T-helper 2 cell treated with Interferon-gamma antibody and Interleukin-4, amounts not matched to agents 5 μg/mL and 100 μg/mL, for 36 hours (primary cell): Measurements from ENCODE around the gene ZNF552.
A peak's percentile ranks its signal among the peaks of the same experiment; 100 is the strongest.
"Not testable (repeated sequence)": the region's sequence is repeated elsewhere in the genome, so short reads cannot be mapped to it uniquely, and the experiment has no call there.

Experiments
- DNase-seq: peaks from one replicate; pipeline ENCODE4 v3.0.0; 2021; ENCODE audit warnings: low spot score
- H3K27ac Mint-ChIP-seq: one replicate; pipeline ENCODE4 v1.8.0; 2021; ENCODE audit warnings: mild to moderate bottlenecking, mixed read lengths
- H3K27me3 Mint-ChIP-seq: one replicate; pipeline ENCODE4 v1.8.0; 2021; ENCODE audit warnings: low read depth, mixed read lengths
- H3K36me3 Mint-ChIP-seq: one replicate; pipeline ENCODE4 v1.8.0; 2021; ENCODE audit warnings: low read depth, mixed read lengths
- H3K4me1 Mint-ChIP-seq: one replicate; pipeline ENCODE4 v1.8.0; 2021; ENCODE audit warnings: low read depth, mixed read lengths
- H3K4me3 Mint-ChIP-seq: one replicate; pipeline ENCODE4 v1.8.0; 2022; ENCODE audit warnings: mild to moderate bottlenecking, moderate library complexity, mixed read lengths
- H3K9me3 Mint-ChIP-seq: one replicate; pipeline ENCODE4 v1.8.0; 2021; ENCODE audit warnings: mixed read lengths

The ZNF552 gene

DNA sequence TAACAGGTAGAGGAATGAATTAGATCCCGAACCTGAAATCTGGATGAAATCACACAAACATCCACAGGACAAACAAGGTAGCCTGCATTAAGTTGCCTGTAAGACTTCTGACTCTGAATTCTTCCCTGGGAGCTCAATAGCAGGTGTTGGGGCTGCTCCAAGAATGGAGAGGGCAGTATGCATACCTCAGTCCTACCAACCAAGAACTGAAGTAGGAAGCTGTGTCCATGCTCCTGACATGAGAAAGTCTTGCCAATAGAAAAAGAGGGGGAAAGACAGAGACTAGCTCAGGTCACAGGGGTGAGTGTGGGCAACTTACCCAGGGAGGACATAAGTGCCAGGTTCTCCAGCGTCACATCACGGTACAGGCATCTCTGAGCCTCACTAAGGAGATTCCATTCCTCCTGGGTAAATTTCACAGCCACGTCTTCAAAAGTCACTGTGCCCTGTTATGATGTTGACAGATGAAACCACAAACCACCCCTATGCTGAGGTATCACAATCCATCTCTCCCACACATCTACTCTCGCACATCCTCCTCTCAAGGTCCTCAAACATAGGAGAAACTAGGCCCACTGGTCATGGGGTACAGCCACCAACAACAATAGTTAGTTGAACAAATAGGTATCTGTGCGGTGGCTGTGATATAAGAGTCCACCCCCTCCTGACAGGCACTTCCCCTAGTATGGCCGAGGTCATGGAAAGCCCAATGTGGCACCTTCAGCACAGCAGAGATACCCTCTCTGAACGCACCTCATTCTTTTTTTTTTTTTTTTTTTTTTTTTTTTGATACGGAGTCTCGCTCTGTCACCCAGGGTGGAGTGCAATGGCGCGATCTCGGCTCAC is 1.5 kb downstream of the ZNF552 start:
- not testable (repeated sequence) for H3K9me3 Mint-ChIP-seq, H3K27me3 Mint-ChIP-seq
- peaks cover 27% of the 10 kb centered on the region for H3K4me1 Mint-ChIP-seq
- DNase-seq, result peak; percentile 19
- peak overlapping the region; percentile 74 for H3K27ac Mint-ChIP-seq
- peaks cover 38% of the 10 kb centered on the region for H3K36me3 Mint-ChIP-seq
- peak overlapping the region; percentile 80 for H3K4me3 Mint-ChIP-seq

- peaks cover 27% of the 10 kb centered on the region for H3K4me1 Mint-ChIP-seq
- peak; percentile 27 for DNase-seq
- H3K4me3 Mint-ChIP-seq, result peak overlapping the region; percentile 80
- H3K9me3 Mint-ChIP-seq, result no peaks in the 10 kb centered on the region
- H3K27me3 Mint-ChIP-seq, result no peaks in the 10 kb centered on the region
- peaks cover 46% of the 10 kb centered on the region for H3K36me3 Mint-ChIP-seq
- H3K27ac Mint-ChIP-seq, result peak overlapping the region; percentile 42
These were observed 2.5 kb downstream of the ZNF552 start for GRCh38 chr19:57812226-57812625.

DNA sequence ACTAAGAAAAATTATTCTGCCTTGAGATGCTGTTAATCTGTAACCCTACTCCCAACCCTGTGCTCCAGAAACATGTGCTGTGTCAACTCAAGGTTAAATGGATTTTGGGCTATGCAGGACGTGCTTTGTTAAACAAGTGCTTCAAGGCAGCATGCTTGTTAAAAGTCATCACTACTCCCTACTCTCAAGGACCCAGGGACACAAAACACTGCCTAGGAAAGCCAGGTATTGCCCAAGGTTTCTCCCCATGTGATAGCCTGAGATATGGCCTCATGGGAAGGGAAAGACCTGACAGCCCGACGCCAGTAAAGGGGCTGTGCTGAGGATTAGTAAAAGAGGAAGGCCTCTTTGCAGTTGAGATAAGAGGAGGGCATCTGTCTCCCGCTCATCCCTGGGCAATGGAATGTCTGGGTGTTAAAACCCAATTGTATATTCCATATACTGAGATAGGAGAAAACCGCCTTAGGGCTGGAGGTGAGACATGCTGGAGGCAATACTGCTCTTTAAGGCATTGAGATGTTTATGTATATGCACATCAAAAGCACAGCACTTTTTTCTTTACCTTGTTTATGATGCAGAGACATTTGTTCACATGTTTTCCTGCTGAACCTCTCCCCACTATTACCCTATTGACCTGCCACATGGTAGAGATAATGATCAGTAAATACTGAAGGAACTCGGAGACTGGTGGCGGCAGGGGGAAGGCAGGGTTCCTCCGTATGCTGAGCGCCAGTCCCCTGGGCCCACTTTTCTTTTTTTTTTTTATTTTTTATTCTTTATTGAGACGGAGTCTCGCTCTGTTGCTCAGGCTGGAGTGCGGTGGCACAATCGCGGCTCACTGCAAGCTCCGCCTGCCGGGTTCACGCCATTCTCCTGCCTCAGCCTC is 4.1 kb downstream of the ZNF552 start:
- not testable (repeated sequence) for DNase-seq, H3K27me3 Mint-ChIP-seq, H3K27ac Mint-ChIP-seq, H3K4me3 Mint-ChIP-seq, H3K9me3 Mint-ChIP-seq
- Mint-ChIP-seq H3K4me1 (peaks cover 25% of the 10 kb centered on the region), H3K36me3 (peaks cover 51% of the 10 kb centered on the region)

- DNase-seq, result no peak
- H3K9me3 Mint-ChIP-seq, result no peaks in the 10 kb centered on the region
- no peak overlapping the region for H3K27ac Mint-ChIP-seq
- H3K27me3 Mint-ChIP-seq, result no peaks in the 10 kb centered on the region
- H3K4me1 Mint-ChIP-seq, result peaks cover 15% of the 10 kb centered on the region
- H3K4me3 Mint-ChIP-seq, result no peak overlapping the region
- H3K36me3 Mint-ChIP-seq, result peaks cover 62% of the 10 kb centered on the region
These were observed 7.2 kb downstream of the ZNF552 start for GRCh38 chr19:57807541-57807940.

DNA sequence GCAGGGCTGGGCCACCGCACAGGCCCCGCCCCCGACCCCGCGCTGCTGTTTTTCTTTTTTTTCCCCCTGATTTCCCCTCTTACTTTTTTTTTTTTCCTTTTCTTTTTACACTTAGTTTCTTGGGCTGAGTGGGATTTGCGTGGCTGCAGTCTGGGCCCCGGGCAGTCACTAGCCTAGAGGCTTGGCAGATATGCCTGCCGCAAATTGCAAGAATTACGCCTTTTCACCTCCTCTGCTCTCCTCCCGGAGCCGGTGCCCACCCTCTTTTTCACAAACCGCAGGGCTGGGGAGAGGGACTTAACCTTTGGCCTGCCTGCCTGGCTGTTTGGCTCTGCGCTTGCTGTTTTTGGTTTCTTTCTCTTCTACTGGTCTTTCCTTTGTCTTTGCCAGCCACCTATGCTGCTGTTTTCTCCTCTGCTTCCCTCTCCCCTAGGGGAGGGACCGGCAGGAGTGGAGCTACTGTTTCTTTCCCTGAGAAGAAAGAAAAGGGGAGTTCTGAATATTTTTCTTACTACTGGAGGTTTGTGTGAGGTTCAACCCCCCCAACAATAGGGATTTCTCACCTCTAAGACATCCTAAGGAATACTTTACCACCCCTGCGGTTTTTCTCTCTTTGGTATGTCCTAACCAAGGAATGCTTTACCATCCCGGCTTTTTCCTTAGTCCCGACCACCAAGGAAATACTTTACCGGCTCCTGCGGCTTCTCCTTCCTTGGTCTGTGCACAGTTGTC is 11.0 kb downstream of the ZNF552 start:
- Mint-ChIP-seq H3K27me3 (no peaks in the 10 kb centered on the region), H3K36me3 (peaks cover 49% of the 10 kb centered on the region), H3K4me3 (peak overlapping the region; percentile 47), H3K27ac (no peak overlapping the region), H3K4me1 (peaks cover 13% of the 10 kb centered on the region), H3K9me3 (peaks cover 4% of the 10 kb centered on the region)
- DNase-seq, result no peak

- peaks cover 13% of the 10 kb centered on the region for H3K4me1 Mint-ChIP-seq
- peaks cover 4% of the 10 kb centered on the region for H3K9me3 Mint-ChIP-seq
- no peak overlapping the region for H3K27ac Mint-ChIP-seq
- peak overlapping the region; percentile 47 for H3K4me3 Mint-ChIP-seq
- H3K27me3 Mint-ChIP-seq, result no peaks in the 10 kb centered on the region
- no peak for DNase-seq
- H3K36me3 Mint-ChIP-seq, result peaks cover 45% of the 10 kb centered on the region
These were observed 11.5 kb downstream of the ZNF552 start for GRCh38 chr19:57803265-57803593.

- no peak for DNase-seq
- Mint-ChIP-seq H3K4me1 (peaks cover 13% of the 10 kb centered on the region), H3K27ac (no peak overlapping the region), H3K9me3 (peaks cover 4% of the 10 kb centered on the region), H3K4me3 (no peak overlapping the region), H3K36me3 (peaks cover 37% of the 10 kb centered on the region), H3K27me3 (no peaks in the 10 kb centered on the region)
These were observed 12.4 kb downstream of the ZNF552 start for GRCh38 chr19:57802269-57802668.

DNA sequence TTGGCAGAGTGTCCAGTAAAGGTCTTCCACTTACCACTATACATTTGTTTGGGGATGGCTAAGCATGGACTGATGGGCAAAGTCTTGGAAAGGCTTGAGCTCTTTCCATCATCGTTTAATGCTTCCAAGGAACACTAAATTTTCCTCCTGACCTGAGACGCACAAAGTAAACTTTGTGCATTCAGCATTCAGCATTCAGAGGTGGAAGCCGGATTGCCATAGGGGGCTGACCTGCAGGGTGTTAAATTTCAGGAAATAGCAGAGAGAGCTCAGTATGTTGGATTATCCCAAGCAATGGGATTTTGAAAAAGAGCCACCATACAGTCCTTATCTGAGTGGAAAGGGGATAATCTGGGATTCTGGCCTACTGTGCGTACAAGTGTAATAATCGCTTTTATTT is 14.0 kb downstream of the ZNF552 start:
- no peaks in the 10 kb centered on the region for H3K27me3 Mint-ChIP-seq
- no peak overlapping the region for H3K4me3 Mint-ChIP-seq
- no peak overlapping the region for H3K27ac Mint-ChIP-seq
- H3K4me1 Mint-ChIP-seq, result peaks cover 13% of the 10 kb centered on the region
- DNase-seq, result no peak
- peaks cover 44% of the 10 kb centered on the region for H3K36me3 Mint-ChIP-seq
- peaks cover 4% of the 10 kb centered on the region for H3K9me3 Mint-ChIP-seq

GRCh38 chr19:57796580-57796979 is 18.1 kb downstream of the ZNF552 start:
- not testable (repeated sequence) for H3K4me3 Mint-ChIP-seq, H3K27ac Mint-ChIP-seq, DNase-seq, H3K27me3 Mint-ChIP-seq, H3K4me1 Mint-ChIP-seq
- H3K36me3 Mint-ChIP-seq, result peaks cover 46% of the 10 kb centered on the region
- H3K9me3 Mint-ChIP-seq, result peaks cover 16% of the 10 kb centered on the region

- no peak for DNase-seq
- Mint-ChIP-seq H3K9me3 (peaks cover 53% of the 10 kb centered on the region), H3K4me3 (no peak overlapping the region), H3K27me3 (no peaks in the 10 kb centered on the region), H3K4me1 (no peaks in the 10 kb centered on the region), H3K36me3 (peaks cover 67% of the 10 kb centered on the region), H3K27ac (no peak overlapping the region)
These were observed 25.4 kb downstream of the ZNF552 start for GRCh38 chr19:57789288-57789687.

GRCh38 chr19:57788114-57788692 is 26.5 kb downstream of the ZNF552 start:
- Mint-ChIP-seq H3K4me3 (no peak overlapping the region), H3K4me1 (no peaks in the 10 kb centered on the region), H3K27me3 (no peaks in the 10 kb centered on the region), H3K36me3 (peaks cover 67% of the 10 kb centered on the region), H3K9me3 (peaks cover 49% of the 10 kb centered on the region), H3K27ac (no peak overlapping the region)
- DNase-seq, result no peak

- Mint-ChIP-seq H3K27ac (no peak overlapping the region), H3K27me3 (no peaks in the 10 kb centered on the region), H3K36me3 (peaks cover 67% of the 10 kb centered on the region), H3K4me3 (no peak overlapping the region), H3K9me3 (peaks cover 50% of the 10 kb centered on the region), H3K4me1 (no peaks in the 10 kb centered on the region)
- DNase-seq, result no peak
These were observed 27.8 kb downstream of the ZNF552 start for GRCh38 chr19:57786906-57787305.

DNA sequence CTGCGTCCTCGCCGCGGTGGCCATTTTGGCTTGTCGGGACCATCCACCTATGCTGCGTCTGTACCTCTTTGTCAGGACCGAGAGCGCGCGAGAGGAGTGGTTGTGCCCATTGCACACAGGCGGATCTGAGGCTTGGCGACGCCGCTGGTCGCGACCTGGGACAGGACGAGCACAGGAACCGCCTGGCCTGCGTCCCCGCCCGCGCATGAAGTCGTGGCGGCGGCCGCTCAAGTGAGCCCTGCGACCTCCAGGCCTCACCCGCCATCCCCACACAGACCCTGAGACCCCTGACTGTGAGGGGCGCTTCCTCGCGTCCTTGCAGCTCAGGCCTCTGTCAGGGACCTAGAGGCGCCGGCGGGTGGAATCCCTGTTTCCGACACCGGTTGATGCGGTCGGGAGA is 28.4 kb downstream of the ZNF552 start:
- Mint-ChIP-seq H3K9me3 (peaks cover 52% of the 10 kb centered on the region), H3K4me1 (no peaks in the 10 kb centered on the region), H3K36me3 (peaks cover 65% of the 10 kb centered on the region), H3K27me3 (no peaks in the 10 kb centered on the region), H3K27ac (no peak overlapping the region), H3K4me3 (no peak overlapping the region)
- DNase-seq, result no peak
